Liver (tissue), 9 donors: ENCODE data around the gene IQCE. TPM values are rescaled to one million over a fixed set of nuclear protein-coding genes. Genes with fewer than 3 reads are reported as not detected.

Source experiments
- DNase-seq: peaks from one replicate; pipeline ENCODE4 v3.0.0-alpha.2; 2017; ENCODE audit warnings: low spot score
- H3K27ac ChIP-seq, 2 donors: one replicate each; pipeline ENCODE4 v1.7.0; 2013; ENCODE audit warnings: inconsistent platforms in 2 of 2, low read length in 2 of 2, control low read depth in 1 of 2, low read depth in 1 of 2, mild to moderate bottlenecking in 1 of 2
- H3K27me3 ChIP-seq, 4 donors: one replicate each; pipeline versions ENCODE4 v1.6.1 to v1.7.0; 2013; ENCODE audit warnings: low read length in 3 of 4, inconsistent platforms in 1 of 4, mild to moderate bottlenecking in 1 of 4, moderate library complexity in 1 of 4; ENCODE audit not compliant: control insufficient read depth in 4 of 4, insufficient read depth in 4 of 4
- H3K36me3 ChIP-seq, 4 donors: one replicate each; pipeline versions ENCODE4 v1.6.1 to v1.7.0; 2013; ENCODE audit warnings: low read length in 3 of 4, mild to moderate bottlenecking in 3 of 4, low read depth in 1 of 4, moderate library complexity in 1 of 4; ENCODE audit not compliant: control insufficient read depth in 4 of 4, insufficient read depth in 3 of 4
- H3K4me1 ChIP-seq, 4 donors: one replicate each; pipeline versions ENCODE4 v1.6.1 to v1.7.0; 2013; ENCODE audit warnings: low read length in 3 of 4, mild to moderate bottlenecking in 3 of 4, moderate library complexity in 1 of 4; ENCODE audit not compliant: control insufficient read depth in 4 of 4, insufficient read depth in 4 of 4
- H3K4me3 ChIP-seq, 3 donors: one replicate each; pipeline versions ENCODE4 v1.6.1 to v1.7.0; 2013; ENCODE audit warnings: low read length in 3 of 3, control low read depth in 1 of 3, low read depth in 1 of 3, mild to moderate bottlenecking in 1 of 3
- H3K9ac ChIP-seq, 2 donors: one replicate each; pipeline ENCODE4 v1.7.0; 2013; ENCODE audit warnings: low read length in 2 of 2, mild to moderate bottlenecking in 2 of 2, moderate library complexity in 2 of 2, control low read depth in 1 of 2, low read depth in 1 of 2
- H3K9me3 ChIP-seq, 4 donors: one replicate each; pipeline versions ENCODE4 v1.6.1 to v1.7.0; 2013; ENCODE audit warnings: low read length in 3 of 4; ENCODE audit not compliant: control insufficient read depth in 4 of 4
- EGR1 ChIP-seq, 2 donors: IDR thresholded peaks; 2 replicates each; pipeline ENCODE4 v1.6.1; 2016 to 2018; ENCODE audit warnings: antibody characterized with exemption in 2 of 2, low read depth in 2 of 2
- FOXA1 ChIP-seq: IDR thresholded peaks from 2 replicates; pipeline ENCODE4 v1.6.1; 2016; ENCODE audit warnings: antibody characterized with exemption
- HNF4A ChIP-seq, 2 donors: conservative IDR thresholded peaks; 2 replicates each; pipeline ENCODE4 v1.6.1; 2016; ENCODE audit warnings: antibody characterized with exemption in 2 of 2, mild to moderate bottlenecking in 2 of 2
- HNF4G ChIP-seq: IDR thresholded peaks from 2 replicates; pipeline ENCODE4 v1.6.1; 2016; ENCODE audit warnings: antibody characterized with exemption
- JUND ChIP-seq, 2 donors: IDR thresholded peaks; 2 replicates each; pipeline ENCODE4 v1.6.1; 2016; ENCODE audit warnings: antibody characterized with exemption in 2 of 2
- RAD21 ChIP-seq, 2 donors: IDR thresholded peaks; 2 replicates each; pipeline ENCODE4 v1.6.1; 2016; ENCODE audit warnings: antibody characterized with exemption in 2 of 2, mild to moderate bottlenecking in 2 of 2
- RXRA ChIP-seq, 2 donors: IDR thresholded peaks; 2 replicates each; pipeline ENCODE4 v1.6.1; 2017 to 2018; ENCODE audit warnings: antibody characterized with exemption in 2 of 2, mild to moderate bottlenecking in 1 of 2
- SP1 ChIP-seq: IDR thresholded peaks from 2 replicates; pipeline ENCODE4 v1.6.1; 2018; ENCODE audit warnings: antibody characterized with exemption, mild to moderate bottlenecking
- TAF1 ChIP-seq: conservative IDR thresholded peaks from 2 replicates; pipeline ENCODE4 v1.6.1; 2016; ENCODE audit warnings: antibody characterized with exemption, mild to moderate bottlenecking
- YY1 ChIP-seq: IDR thresholded peaks from 2 replicates; pipeline ENCODE4 v1.6.1; 2016; ENCODE audit warnings: antibody characterized with exemption, mild to moderate bottlenecking
- WGBS: extraction: QIAGEN DNeasy Blood & Tissue Kit; methylation state at CpG from one replicate; pipeline ENCODE4 v1.1.7; 2013; 5-methylcytosine and 5-hydroxymethylcytosine counted together
- polyA plus RNA-seq, 2 donors: library from polyadenylated mRNA; stranded (reverse) in 1 of 2; unstranded in 1 of 2; fragments of 200-250 nt in 1 of 2; fragments of >200 nt in 1 of 2; fragmentation: Nextera tagmentation in 1 of 2; extraction: Ambion mirVana in 1 of 2; gene quantifications; one replicate each; pipeline versions ENCODE4 v1.2.1 to v1.2.3, GENCODE V29; 2013 to 2015
- total RNA-seq, 2 donors: library from RNA; depleted of rRNA; stranded (reverse); fragments of >200 nt; gene quantifications; one replicate each; pipeline ENCODE4 v1.2.3, GENCODE V29; 2014
- TF ChIP-seq, protein P1 (sequence below): IDR thresholded peaks from 2 replicates; pipeline ENCODE4 v1.6.1; 2016; ENCODE audit warnings: antibody characterized with exemption
- TF ChIP-seq, protein P2 (sequence below): IDR thresholded peaks from 2 replicates; pipeline ENCODE4 v1.6.1; 2016; ENCODE audit warnings: antibody characterized with exemption
- TF ChIP-seq, protein P3 (sequence below): IDR thresholded peaks from 2 replicates; pipeline ENCODE4 v1.6.1; 2016; ENCODE audit warnings: antibody characterized with exemption
- TF ChIP-seq, protein P4 (sequence below): IDR thresholded peaks from 2 replicates; pipeline ENCODE4 v1.6.1; 2016; ENCODE audit warnings: antibody characterized with exemption, mild to moderate bottlenecking
- donor health status: healthy.
- donor health status: healthy.
- donor health status: healthy.
- donor health status: healthy.
- donor health status: healthy.

Gene IQCE
- total and polyA plus RNA-seq, 4 donors: 2.1 to 5.9 (median 3.6) TPM

DNA sequence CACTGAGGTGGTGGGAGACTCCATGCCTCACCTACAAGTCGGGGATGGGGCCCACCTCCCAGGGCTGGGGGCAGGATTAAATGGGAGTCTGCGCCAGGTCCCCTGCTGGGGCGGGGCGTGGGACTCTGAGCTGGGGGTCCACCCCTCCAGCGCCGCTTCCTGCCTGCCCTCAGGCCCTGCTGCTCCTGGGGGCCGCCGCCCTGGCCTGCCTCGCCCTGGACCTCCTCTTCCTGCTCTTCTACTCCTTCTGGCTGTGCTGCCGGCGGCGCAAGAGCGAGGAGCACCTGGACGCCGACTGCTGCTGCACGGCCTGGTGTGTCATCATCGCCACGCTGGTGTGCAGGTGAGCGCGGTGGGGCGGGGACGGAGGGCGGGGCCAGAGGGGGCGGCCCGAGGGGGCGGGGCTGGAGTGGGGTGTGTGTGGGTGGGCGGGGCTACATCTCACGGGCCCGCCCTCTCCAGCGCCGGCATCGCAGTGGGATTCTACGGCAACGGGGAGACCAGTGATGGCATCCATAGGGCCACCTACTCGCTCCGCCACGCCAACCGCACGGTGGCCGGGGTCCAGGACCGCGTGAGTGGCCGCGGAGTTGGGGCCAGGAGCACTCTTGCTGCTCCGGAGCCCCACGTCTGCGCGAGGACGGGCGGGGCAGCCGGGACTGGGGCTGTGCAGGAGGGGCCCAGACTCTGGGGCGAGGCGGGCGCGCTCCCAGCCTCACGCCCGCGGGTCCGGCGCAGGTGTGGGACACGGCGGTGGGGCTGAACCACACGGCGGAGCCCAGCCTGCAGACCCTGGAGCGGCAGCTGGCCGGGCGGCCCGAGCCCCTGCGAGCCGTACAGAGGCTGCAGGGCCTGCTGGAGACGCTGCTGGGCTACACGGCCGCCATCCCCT lies 88.1 kb downstream of the IQCE start:
- H3K4me1 ChIP-seq: peaks cover 2 to 12% (median 5%) of the 10 kb centered on the region in 4 donors
- DNase-seq: no peak
- H3K27ac ChIP-seq: no peak overlapping the region
- H3K9me3 ChIP-seq: no peaks in the 10 kb centered on the region
- no peaks in the 10 kb centered on the region for H3K27me3 ChIP-seq
- no peak overlapping the region for H3K4me3 ChIP-seq
- WGBS: 91% methylated on average over 73 of the region's 73 CpGs
- peaks cover 0 to 13% (median 6%) of the 10 kb centered on the region in 4 donors for H3K36me3 ChIP-seq
- H3K9ac ChIP-seq: no peak overlapping the region
- TF ChIP-seq FOXA1: no peak

DNA sequence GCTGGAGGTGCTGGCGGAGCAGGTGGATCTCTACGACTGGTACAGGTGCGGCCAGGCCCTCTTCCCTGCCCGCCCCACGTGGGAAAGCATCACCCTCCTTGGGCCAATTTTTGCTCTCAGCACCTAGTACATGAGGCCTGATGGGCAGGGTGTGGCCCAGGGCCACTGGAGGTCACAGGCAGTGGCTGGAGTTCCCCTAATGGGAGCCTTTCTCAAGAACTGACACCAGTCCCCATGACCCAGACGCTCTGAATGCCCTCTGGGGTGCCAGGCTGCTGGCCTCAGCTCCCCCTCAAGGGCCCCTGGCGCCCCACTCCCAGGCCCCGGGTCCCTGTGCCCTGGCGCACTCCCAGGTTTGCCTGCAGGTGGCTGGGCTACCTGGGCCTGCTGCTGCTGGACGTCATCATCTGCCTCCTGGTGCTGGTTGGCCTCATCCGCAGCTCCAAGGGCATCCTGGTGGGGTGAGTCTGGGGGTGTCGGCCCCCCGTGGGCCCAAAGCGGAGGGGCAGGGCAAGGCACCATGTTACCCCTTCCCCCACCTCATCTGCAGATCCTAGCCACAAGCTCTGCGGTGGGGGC lies 88.9 kb downstream of the IQCE start:
- Histone ChIP-seq H3K4me3 (no peak overlapping the region), H3K4me1 (peaks cover 0 to 12% (median 4%) of the 10 kb centered on the region in 4 donors), H3K9me3 (no peaks in the 10 kb centered on the region), H3K36me3 (peaks cover 0 to 16% (median 8%) of the 10 kb centered on the region in 4 donors), H3K27me3 (no peaks in the 10 kb centered on the region), H3K9ac (no peak overlapping the region), H3K27ac (no peak overlapping the region)
- DNase-seq: no peak
- WGBS: 93% methylated on average over 15 of the region's 15 CpGs
- TF ChIP-seq, protein P1, sequence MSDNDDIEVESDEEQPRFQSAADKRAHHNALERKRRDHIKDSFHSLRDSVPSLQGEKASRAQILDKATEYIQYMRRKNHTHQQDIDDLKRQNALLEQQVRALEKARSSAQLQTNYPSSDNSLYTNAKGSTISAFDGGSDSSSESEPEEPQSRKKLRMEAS: no peak
- no peak for TF ChIP-seq RAD21 (IDR thresholded peaks at IDR 0.05)
- TF ChIP-seq, protein P2, sequence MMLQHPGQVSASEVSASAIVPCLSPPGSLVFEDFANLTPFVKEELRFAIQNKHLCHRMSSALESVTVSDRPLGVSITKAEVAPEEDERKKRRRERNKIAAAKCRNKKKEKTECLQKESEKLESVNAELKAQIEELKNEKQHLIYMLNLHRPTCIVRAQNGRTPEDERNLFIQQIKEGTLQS: no peak
- TF ChIP-seq SP1: no peak
- no peak for TF ChIP-seq JUND (IDR thresholded peaks at IDR 0.05)
- no peak for TF ChIP-seq HNF4G
- TF ChIP-seq HNF4A (conservative IDR thresholded peaks at IDR 0.05): no peak
- no peak for TF ChIP-seq YY1
- TF ChIP-seq, protein P3, sequence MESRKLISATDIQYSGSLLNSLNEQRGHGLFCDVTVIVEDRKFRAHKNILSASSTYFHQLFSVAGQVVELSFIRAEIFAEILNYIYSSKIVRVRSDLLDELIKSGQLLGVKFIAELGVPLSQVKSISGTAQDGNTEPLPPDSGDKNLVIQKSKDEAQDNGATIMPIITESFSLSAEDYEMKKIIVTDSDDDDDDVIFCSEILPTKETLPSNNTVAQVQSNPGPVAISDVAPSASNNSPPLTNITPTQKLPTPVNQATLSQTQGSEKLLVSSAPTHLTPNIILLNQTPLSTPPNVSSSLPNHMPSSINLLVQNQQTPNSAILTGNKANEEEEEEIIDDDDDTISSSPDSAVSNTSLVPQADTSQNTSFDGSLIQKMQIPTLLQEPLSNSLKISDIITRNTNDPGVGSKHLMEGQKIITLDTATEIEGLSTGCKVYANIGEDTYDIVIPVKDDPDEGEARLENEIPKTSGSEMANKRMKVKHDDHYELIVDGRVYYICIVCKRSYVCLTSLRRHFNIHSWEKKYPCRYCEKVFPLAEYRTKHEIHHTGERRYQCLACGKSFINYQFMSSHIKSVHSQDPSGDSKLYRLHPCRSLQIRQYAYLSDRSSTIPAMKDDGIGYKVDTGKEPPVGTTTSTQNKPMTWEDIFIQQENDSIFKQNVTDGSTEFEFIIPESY: no peak
- no peak for TF ChIP-seq TAF1
- TF ChIP-seq, protein P4, sequence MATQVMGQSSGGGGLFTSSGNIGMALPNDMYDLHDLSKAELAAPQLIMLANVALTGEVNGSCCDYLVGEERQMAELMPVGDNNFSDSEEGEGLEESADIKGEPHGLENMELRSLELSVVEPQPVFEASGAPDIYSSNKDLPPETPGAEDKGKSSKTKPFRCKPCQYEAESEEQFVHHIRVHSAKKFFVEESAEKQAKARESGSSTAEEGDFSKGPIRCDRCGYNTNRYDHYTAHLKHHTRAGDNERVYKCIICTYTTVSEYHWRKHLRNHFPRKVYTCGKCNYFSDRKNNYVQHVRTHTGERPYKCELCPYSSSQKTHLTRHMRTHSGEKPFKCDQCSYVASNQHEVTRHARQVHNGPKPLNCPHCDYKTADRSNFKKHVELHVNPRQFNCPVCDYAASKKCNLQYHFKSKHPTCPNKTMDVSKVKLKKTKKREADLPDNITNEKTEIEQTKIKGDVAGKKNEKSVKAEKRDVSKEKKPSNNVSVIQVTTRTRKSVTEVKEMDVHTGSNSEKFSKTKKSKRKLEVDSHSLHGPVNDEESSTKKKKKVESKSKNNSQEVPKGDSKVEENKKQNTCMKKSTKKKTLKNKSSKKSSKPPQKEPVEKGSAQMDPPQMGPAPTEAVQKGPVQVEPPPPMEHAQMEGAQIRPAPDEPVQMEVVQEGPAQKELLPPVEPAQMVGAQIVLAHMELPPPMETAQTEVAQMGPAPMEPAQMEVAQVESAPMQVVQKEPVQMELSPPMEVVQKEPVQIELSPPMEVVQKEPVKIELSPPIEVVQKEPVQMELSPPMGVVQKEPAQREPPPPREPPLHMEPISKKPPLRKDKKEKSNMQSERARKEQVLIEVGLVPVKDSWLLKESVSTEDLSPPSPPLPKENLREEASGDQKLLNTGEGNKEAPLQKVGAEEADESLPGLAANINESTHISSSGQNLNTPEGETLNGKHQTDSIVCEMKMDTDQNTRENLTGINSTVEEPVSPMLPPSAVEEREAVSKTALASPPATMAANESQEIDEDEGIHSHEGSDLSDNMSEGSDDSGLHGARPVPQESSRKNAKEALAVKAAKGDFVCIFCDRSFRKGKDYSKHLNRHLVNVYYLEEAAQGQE: no peak
- TF ChIP-seq RXRA (IDR thresholded peaks at IDR 0.05): no peak
- TF ChIP-seq EGR1 (IDR thresholded peaks at IDR 0.05; ENCODE audit: low read depth in 2 of 2): no peak
- TF ChIP-seq FOXA1: no peak
